AML-193 (cell line): ENCODE data around the gene BCAT1.
"Not testable (repeated sequence)": the region's sequence is repeated elsewhere in the genome, so short reads cannot be mapped to it uniquely, and the experiment has no call there.

Source experiments
- DNase-seq, 2 experiments: peaks; one replicate each; lab custom pipeline; 2025; lab: John Stamatoyannopoulos, UW

BCAT1 gene

GRCh38 chr12:24899503-24900075 is 49.3 kb downstream of the BCAT1 start:
- DNase-seq = no peak

DNA sequence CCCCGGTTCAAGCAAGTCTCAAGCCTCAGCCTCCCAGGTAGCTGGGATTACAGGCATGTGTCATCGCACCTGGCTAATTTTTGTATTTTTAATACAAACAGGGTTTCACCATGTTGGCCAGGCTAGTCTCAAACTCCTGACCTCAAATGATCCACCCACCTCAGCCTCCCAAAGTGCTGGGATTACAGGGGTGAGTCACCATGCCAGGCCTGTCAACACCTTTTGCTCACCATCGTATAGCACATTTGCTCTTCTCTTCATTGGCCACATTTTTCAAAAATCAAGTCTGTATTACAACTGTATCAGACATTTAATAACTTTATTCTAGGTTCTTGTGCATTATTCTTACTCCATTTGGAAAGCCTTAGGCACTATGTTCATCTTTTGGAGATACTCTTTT is 50.3 kb downstream of the BCAT1 start:
- DNase-seq = no peak

DNA sequence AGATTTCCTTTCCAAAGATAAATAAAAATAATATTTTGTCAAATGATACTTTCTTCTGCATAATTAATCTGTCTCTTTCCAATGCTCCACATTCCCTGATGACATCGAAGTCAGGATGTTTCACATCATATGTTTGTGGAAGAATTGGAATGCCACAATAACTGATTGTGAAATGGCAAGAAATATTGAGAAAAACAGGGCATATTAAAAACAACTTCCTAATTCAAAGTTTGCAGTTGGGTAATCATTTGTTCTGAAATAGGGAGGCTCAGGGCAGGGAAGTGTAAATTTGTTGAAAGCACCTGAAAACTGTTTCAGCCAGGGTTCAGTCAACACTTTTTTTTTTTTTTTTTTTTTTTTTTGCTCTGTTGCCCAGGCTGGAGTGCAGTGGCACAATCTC is 50.7 kb downstream of the BCAT1 start:
- peak; percentile 25 to 32 for DNase-seq

DNA sequence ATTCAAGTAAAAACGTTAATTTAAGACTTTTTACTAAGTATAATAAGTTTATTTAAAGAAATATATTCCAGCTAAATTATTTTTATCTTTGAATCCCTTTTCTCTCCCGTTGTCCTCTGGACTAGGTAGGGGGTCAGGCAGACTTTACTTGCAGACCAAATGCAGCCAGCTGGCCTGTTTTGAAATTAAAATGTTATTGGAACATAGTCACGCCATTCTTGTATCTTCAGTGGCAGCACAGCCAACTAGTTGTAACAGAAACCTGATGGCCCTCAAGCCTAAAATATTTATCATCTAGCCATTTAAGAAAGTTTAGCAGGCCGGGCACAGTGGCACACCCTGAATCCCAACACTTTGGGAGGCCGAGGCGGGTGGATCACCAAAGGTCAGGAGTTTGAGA is 52.7 kb downstream of the BCAT1 start:
- DNase-seq = no peak

DNA sequence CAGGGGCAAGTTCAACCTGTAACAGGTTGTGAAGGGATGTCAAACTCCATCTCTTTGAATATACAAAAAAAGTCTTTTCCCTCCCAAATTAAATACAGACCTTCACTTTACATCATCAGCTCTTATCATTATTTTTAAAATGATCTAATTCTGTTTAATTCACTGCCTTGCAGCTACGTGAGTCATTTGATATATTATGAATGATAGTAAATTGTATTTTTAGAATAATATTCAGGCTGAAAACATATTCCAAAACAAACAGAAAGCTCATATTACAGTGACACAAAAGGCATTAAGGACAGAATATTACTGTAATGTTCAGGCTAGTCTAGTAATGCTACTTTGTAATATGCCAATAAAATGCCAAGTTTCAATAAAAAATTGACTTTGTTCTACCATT is 53.3 kb downstream of the BCAT1 start:
- DNase-seq = no peak

- no peak for DNase-seq
Measured at GRCh38 chr12:24894879-24895278, 54.0 kb downstream of the BCAT1 start.

GRCh38 chr12:24890048-24890803 is 58.7 kb downstream of the BCAT1 start:
- DNase-seq = no peak

DNA sequence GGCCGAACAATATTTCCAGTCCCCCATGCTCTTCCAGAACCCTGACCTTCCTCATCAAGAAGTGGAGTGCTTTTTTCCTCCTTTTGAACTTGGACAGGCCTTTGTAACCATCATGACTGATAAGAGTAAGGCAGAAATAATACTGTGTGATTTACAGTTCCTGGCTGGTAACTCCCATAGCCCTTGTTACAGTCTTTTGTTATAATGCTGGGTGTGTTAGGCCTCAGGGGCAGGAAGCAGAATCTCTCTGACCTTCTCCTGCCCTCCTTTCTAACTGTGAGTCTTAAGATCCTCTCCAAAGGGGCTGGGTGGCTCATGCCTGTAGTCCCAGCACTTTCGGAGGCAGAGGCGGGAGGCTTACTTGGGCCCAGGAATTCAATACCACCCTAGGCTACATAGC is 59.5 kb downstream of the BCAT1 start:
- no peak for DNase-seq

- DNase-seq = no peak
Measured at GRCh38 chr12:24888813-24889212, 60.1 kb downstream of the BCAT1 start.

DNA sequence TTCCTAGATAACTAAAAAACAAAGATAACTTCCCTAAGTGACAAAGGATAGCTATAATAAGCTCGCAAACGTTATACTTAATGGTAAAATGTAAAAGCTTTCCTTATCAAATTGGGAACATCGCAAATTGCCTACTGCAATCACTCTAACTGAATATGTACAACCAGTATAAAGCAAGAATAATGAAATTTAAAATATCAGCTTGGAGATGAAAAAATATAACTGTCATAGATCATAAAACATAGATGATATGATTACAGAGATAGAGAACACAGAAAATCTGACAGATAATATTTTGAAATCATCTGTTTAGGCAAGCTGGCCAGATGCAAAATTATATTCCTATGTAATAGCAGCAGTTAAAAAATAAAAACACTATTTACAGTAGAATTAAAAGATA is 64.0 kb downstream of the BCAT1 start:
- no peak for DNase-seq

GRCh38 chr12:24881724-24882371 is 67.1 kb downstream of the BCAT1 start:
- no peak for DNase-seq

DNA sequence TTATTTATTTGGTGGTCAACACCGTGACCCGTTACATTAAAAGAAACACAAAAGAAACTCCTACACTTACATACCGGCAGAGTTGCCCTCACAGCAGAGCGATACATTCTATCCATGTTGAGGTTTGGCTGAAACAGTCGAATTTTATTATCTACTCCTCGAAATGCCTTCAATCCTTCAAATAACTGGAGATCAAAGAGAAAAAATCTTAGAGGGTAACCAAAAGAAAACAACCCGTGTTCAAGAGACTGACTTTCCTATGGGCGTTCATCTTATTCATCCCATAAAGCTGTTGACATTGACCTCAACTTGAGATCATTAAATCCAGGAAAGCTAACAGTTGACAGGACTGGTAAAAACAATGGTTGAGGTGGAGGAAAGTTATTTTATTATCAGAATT is 67.7 kb downstream of the BCAT1 start:
- no peak for DNase-seq

DNA sequence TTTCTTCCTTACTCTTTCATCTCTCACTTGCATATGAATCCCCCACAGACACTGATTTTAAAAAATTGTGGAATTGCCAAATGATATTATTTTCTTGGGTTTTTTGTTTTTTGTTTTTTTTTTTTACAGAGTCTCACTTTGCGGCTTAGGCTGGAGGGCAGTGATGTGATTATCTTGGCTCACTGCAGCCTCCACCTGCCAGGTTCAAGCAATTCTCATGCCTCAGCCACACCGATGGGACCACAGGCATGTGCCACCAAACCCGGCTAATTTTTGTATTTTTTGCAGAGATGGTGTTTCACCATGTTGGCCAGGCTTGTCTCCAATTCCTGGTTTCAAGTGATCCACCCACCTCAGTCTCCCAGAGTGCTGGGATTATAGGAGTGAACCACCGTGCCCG is 68.2 kb downstream of the BCAT1 start:
- DNase-seq = no peak

DNA sequence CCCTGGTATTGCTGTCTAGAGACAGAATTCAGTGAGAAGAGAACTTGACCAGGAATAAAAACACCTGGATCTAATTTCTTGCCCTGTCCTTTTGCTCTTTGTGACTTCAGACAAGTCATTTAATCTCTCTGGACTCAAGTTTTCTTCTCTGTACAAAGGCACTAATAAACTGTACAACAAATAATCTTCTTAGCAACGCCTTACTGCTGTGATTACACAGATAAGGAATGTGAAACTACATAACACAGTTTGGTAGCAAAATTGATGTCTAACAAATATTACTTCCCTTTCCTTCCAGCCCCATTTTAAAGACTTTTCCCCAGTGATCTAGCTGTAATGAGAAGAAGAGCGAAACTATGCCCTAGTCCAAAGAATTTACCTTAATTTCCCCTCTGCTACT is 69.3 kb downstream of the BCAT1 start:
- DNase-seq = no peak

GRCh38 chr12:24875014-24875413 is 73.9 kb downstream of the BCAT1 start:
- no peak for DNase-seq

- no peak for DNase-seq
Measured at GRCh38 chr12:24872211-24872610, 76.7 kb downstream of the BCAT1 start.

DNA sequence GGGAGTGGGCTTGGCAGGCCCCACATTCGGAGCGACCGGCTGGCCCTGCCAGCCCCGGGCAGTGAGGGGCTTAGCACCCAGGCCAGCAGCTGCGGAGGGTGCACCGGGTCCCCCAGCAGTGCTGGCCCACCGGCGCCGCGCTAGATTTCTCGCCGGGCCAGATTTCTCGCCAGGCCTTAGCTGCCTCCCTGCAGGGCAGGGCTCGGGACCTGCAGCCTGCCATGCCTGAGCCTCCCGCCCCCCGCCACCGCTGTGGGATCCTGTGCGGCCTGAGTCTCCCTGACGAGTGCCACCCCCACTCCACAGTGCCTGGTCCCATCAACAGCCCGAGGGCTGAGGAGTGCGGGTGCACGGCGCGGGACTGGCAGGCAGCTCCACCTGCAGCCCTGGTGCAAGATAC is 82.8 kb downstream of the BCAT1 start:
- not testable (repeated sequence) for DNase-seq

GRCh38 chr12:24864796-24865125 is 84.1 kb downstream of the BCAT1 start:
- DNase-seq = no peak

DNA sequence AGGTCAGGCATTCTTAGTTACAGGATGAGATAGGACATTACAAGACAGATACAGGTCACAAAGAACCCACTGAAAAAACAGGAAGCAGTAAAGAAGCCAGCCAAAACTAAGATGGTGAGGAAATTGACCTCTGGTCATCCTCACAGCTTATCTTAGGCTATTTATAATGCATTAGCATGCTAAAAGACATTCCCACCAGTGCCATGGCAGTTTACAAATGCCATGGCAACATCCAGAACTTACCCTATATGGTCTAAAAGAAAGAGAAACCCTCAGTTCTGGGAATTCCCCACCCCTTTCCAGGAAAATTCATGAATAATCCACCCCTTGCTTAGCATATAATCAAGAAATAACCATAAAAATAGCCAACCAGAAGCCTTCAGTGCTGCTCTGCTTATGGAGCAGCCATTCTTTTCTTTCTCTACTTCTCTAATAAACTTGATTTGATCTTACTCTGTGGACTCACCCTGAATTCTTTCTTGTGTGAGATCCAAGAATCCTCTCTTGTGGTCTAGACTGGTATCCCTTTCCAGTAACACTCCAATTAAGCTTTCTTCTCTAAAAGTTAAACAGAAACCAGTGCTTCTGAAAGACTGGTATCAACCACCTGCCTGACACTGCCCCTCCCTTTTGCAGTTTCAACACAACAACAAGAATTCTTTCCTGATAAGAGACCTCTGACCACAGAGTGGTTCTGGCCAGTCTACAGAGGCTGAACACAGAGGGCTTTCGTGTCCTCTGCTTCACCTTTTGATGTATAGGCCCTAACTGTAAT is 86.9 kb downstream of the BCAT1 start:
- DNase-seq = no peak

DNA sequence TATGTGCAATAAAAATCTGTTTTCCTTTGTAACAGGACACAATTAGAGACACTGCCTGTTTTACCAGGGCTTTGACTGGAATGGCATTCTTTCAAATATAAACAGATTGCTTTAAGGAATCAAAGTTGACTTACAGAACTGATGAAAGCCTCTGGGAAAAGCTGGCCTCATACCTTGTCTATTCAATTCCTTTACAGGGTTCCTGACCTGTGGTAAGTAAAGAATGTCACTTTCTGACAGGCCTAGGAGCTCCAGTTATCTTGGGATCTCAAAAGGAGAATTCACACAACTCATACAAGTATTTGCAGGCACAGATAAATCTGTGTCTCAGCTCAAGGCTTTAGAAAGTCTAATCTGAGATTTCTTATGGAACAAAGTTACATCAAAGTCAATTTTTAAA is 88.4 kb downstream of the BCAT1 start:
- no peak for DNase-seq

DNA sequence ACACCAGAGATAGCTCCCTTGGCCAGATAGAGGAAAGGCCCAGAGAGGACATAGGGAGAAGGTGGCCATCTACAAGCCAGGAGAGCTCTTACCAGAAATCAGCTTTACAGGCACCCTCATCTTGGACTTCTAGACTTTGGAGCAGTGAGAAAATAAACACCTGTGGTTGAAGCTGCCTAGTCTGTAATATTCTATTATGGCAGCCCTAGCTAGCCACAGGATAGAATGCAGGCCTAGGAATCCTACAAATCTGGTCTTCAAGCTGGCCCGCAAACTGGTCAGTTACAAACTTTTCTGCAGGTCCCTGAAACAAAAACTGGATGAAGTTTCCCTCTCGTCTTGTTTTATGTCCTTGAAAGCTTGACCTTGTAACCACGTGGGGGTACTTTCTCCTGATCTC is 92.4 kb downstream of the BCAT1 start:
- no peak for DNase-seq

DNA sequence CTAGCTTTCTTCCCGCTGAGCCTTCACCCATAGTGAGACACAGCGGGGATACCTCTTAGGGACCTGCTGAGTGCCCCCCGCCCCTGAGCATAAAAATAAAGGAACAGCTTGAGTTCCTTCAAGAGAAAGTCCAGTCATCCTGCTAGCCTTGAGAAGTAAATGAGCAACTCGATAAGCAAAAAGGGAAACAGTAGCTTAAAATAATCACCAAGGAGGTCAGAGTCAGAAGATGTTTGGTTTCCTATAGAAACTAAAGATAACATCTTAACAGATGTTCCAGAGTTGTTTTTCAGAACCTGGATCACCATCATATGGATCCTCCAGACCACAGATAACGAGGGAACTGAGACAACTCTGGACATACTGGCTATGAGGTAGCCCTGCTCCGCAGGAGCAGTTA is 94.0 kb downstream of the BCAT1 start:
- no peak for DNase-seq

DNA sequence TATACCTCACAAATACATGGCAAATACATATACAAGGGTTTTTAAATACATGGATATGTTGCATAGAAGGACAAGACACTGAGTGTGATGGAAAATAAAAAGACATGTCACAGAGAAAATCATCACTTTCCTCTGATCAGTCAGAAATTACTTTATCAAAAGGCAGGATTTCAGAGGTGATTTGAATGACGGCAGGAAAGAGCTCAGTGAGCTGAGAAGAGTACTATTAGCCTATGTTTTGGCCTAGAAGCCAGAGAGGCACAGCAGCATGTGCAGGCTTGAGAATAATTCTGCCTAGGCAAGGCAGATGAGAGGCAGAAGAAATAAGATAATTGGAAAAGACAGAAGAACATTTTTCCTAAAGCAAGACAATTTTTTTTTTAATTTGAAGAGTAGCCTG is 94.9 kb downstream of the BCAT1 start:
- DNase-seq = no peak
